Activated CD8-positive, alpha-beta T cell treated with anti-CD3 and anti-CD28 coated beads for 36 hours (primary cell): ENCODE results near the gene SYT1. TPM values are rescaled to one million over a fixed set of nuclear protein-coding genes. Genes with fewer than 3 reads are reported as not detected.

Source experiments
- ATAC-seq: fragments of 200-7000 bp; cut with Tn5 transposase; one replicate; pipeline ENCODE4 v1.10.0; 2021; ENCODE audit warnings: mild to moderate bottlenecking, moderate library complexity
- CTCF ChIA-PET: fragments of 350-600 bp; sonication (Branson Sonifier 250); formaldehyde crosslinking; loops from one replicate; lab custom pipeline; 2021; ENCODE audit warnings: antibody characterized with exemption; lab: Charles Lee
- POLR2A ChIA-PET: fragments of 350-600 bp; sonication (Branson Sonifier 250); formaldehyde crosslinking; loops from one replicate; lab custom pipeline; 2021; ENCODE audit warnings: antibody characterized with exemption; lab: Charles Lee
- DNase-seq: peaks from one replicate; pipeline ENCODE4 v3.0.0-alpha.2; 2020
- H3K27ac Mint-ChIP-seq: one replicate; pipeline ENCODE4 v1.8.0; 2021; ENCODE audit warnings: mild to moderate bottlenecking, mixed read lengths
- H3K27me3 Mint-ChIP-seq: one replicate; pipeline ENCODE4 v1.8.0; 2021; ENCODE audit warnings: mixed read lengths
- H3K36me3 Mint-ChIP-seq: one replicate; pipeline ENCODE4 v1.8.0; 2021; ENCODE audit warnings: low read depth, mixed read lengths
- H3K4me1 Mint-ChIP-seq: one replicate; pipeline ENCODE4 v1.8.0; 2021; ENCODE audit warnings: low read depth, mixed read lengths
- H3K4me3 Mint-ChIP-seq: one replicate; pipeline ENCODE4 v1.8.0; 2021; ENCODE audit warnings: mild to moderate bottlenecking, moderate library complexity, mixed read lengths
- H3K9me3 Mint-ChIP-seq: one replicate; pipeline ENCODE4 v1.8.0; 2021; ENCODE audit warnings: mixed read lengths
- intact Hi-C: fragments of 100-400 bp; cut with micrococcal nuclease; formaldehyde crosslinking; loops from one replicate; pipeline ENCODE4 v1.10.0; 2022
- total RNA-seq, 2 experiments: library from RNA; stranded (reverse); gene quantifications; one replicate each; pipeline ENCODE4 v1.2.3, GENCODE V29; 2021
- TF ChIP-seq, protein P1 (sequence below): fragments of 200-600 bp; IDR thresholded peaks from one replicate; pipeline ENCODE4 v1.8.0; 2022; ENCODE audit warnings: antibody characterized with exemption, mild to moderate bottlenecking

SYT1 gene
- total RNA-seq, 2 experiments from 2014 or later: not detected

DNA sequence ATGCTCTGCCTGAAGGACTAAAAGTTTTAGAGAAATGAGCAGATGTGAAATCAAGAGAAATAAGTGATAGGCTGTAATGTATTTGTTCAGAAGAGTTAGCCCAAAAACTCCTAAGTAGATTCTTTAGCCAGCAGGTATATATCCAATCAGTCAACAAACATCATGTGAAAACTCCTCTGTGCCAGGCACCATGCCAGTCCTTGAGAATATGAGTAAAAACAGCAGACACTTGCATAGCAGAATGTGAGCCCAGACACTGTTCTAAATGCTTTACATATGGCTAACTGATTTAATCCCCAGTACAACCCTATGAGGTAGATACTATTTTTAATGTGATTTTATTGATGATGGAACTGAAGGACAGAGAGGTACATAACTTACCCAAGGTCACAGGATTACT is 496.4 kb downstream of the SYT1 start:
- no peak for ATAC-seq
- Mint-ChIP-seq H3K27me3 (no peaks in the 10 kb centered on the region), H3K27ac (no peak overlapping the region), H3K4me1 (no peaks in the 10 kb centered on the region), H3K9me3 (no peaks in the 10 kb centered on the region), H3K4me3 (no peak overlapping the region), H3K36me3 (no peaks in the 10 kb centered on the region)
- no peak for DNase-seq
- TF ChIP-seq, protein P1, sequence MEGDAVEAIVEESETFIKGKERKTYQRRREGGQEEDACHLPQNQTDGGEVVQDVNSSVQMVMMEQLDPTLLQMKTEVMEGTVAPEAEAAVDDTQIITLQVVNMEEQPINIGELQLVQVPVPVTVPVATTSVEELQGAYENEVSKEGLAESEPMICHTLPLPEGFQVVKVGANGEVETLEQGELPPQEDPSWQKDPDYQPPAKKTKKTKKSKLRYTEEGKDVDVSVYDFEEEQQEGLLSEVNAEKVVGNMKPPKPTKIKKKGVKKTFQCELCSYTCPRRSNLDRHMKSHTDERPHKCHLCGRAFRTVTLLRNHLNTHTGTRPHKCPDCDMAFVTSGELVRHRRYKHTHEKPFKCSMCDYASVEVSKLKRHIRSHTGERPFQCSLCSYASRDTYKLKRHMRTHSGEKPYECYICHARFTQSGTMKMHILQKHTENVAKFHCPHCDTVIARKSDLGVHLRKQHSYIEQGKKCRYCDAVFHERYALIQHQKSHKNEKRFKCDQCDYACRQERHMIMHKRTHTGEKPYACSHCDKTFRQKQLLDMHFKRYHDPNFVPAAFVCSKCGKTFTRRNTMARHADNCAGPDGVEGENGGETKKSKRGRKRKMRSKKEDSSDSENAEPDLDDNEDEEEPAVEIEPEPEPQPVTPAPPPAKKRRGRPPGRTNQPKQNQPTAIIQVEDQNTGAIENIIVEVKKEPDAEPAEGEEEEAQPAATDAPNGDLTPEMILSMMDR: no peak
- POLR2A ChIA-PET: no interaction called here
- intact Hi-C loops: no loop called here
- CTCF ChIA-PET: no interaction called here

DNA sequence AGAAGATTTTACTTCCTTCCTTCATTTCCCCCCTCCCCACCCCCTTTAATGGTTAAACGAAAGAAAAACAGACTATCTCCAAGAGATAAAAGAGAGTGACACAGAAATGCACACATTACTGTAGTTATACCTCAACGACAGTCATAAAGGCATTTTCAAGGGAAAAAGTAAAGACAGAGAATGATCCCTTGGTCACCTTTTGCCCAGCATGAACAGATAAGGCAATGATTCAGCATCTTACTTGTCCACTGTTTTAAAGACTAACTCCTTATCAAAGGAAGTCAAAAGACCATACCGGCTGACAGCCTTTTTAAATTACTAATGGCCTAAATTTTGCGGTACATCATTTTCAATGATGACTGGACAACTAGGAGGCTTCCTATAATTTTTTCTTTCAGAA is 499.6 kb downstream of the SYT1 start:
- TF ChIP-seq, protein P1: no peak
- Mint-ChIP-seq H3K27ac (no peak overlapping the region), H3K36me3 (no peaks in the 10 kb centered on the region), H3K4me3 (no peak overlapping the region), H3K27me3 (no peaks in the 10 kb centered on the region), H3K4me1 (no peaks in the 10 kb centered on the region), H3K9me3 (no peaks in the 10 kb centered on the region)
- ChIA-PET POLR2A (no interaction called here), CTCF (no interaction called here)
- intact Hi-C loops: no loop called here
- DNase-seq: no peak
- no peak for ATAC-seq

DNA sequence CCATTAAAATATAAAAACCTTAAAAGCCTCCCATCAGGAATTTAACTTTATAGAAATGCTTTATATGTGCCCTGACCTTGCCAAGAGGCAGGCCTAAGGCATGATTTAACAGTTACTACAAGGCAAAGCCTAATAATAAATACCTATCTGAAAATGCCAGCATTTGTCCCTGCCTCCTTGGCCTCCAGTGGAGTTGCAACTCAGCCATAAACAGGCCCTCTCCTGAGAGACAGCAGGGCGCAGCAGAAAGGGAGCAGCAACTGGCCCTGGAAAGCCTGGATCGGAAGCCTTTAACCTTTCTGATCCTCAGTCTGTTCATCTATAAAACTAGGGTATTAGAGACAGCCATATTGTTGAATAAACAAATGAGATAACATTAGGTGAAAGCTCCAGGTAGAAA is 501.8 kb downstream of the SYT1 start:
- no peak overlapping the region for H3K4me3 Mint-ChIP-seq
- ChIA-PET CTCF (no interaction called here), POLR2A (no interaction called here)
- no peaks in the 10 kb centered on the region for H3K36me3 Mint-ChIP-seq
- no peak overlapping the region for H3K27ac Mint-ChIP-seq
- no peak for DNase-seq
- TF ChIP-seq, protein P1: no peak
- no peaks in the 10 kb centered on the region for H3K27me3 Mint-ChIP-seq
- H3K9me3 Mint-ChIP-seq: no peaks in the 10 kb centered on the region
- H3K4me1 Mint-ChIP-seq: no peaks in the 10 kb centered on the region
- no peak for ATAC-seq
- intact Hi-C loops: no loop called here

DNA sequence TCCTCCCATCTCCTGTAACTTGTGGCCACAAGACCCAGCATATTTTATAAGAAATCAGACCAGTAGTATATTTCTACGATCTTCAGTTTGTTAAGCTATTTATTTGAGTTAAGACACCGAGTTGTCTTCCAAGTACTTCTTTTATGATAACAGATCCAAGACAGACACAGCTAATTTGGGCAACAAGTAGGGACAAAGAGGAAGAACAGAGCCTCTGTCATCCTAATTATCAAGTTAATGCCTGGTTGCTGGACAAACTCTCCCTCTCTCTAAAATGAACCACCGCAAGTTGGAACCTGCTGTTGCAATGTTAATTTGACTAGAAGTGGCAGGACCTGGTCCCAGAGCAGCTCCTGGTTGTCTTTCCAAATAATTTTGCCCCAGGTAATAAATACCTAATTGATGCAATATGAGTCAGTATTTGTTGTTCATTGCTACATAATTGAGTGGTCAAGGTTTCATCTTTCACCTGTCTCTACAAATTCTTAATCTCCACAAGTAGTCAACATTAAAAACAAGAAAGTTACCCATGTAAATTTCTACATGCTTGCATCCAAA is 502.5 kb downstream of the SYT1 start:
- Mint-ChIP-seq H3K27me3 (no peaks in the 10 kb centered on the region), H3K4me1 (no peaks in the 10 kb centered on the region), H3K27ac (no peak overlapping the region), H3K36me3 (no peaks in the 10 kb centered on the region), H3K4me3 (no peak overlapping the region), H3K9me3 (no peaks in the 10 kb centered on the region)
- DNase-seq (no peak), ATAC-seq (no peak)
- intact Hi-C loops: no loop called here
- CTCF ChIA-PET: no interaction called here
- TF ChIP-seq, protein P1: no peak
- POLR2A ChIA-PET: no interaction called here

DNA sequence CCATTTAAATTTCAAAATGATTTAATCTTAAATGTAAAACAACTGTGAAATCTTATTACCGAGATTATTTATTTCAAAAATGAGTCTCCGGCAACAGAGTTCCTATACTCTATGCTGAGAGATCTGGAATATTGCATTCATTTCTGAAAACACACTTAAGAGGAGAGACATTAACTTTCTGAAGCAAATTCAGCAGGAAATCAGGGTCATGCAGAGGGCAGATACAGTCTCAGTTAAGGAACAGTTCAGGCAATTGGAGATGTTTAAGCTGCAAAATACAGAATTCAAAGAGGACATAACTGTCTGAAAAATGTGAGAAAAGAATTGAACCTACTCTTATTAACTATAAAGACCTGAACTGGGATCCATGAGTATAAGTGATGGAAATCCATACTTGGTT is 505.4 kb downstream of the SYT1 start:
- POLR2A ChIA-PET: no interaction called here
- no peaks in the 10 kb centered on the region for H3K9me3 Mint-ChIP-seq
- H3K4me3 Mint-ChIP-seq: no peak overlapping the region
- no peak overlapping the region for H3K27ac Mint-ChIP-seq
- intact Hi-C loops: no loop called here
- TF ChIP-seq, protein P1: no peak
- ATAC-seq: no peak
- no peaks in the 10 kb centered on the region for H3K36me3 Mint-ChIP-seq
- DNase-seq: no peak
- no peaks in the 10 kb centered on the region for H3K27me3 Mint-ChIP-seq
- H3K4me1 Mint-ChIP-seq: no peaks in the 10 kb centered on the region
- CTCF ChIA-PET: no interaction called here
